Measurements from ENCODE around the gene TMEM235. TPM values are rescaled to one million over a fixed set of nuclear protein-coding genes. Genes with fewer than 3 reads are reported as not detected.

The TMEM235 gene
- total RNA-seq, 2 donors from 2014 or later = not detected

GRCh38 chr17:78237401-78238012 lies 6.1 kb downstream of the TMEM235 start:
- peaks cover 9% of the 10 kb centered on the region for H3K27me3 Mint-ChIP-seq
- H3K27ac Mint-ChIP-seq = no peak overlapping the region
- DNase-seq (no peak), ATAC-seq (no peak)
- peaks cover 9% of the 10 kb centered on the region for H3K4me1 Mint-ChIP-seq
- H3K36me3 Mint-ChIP-seq (ENCODE audit: low read depth) = peaks cover 3% of the 10 kb centered on the region
- no peaks in the 10 kb centered on the region for H3K9me3 ChIP-seq (ENCODE audit: control insufficient read depth, low read length, poor library complexity, severe bottlenecking)
- no peak overlapping the region for H3K4me3 Mint-ChIP-seq

- ATAC-seq = no peak
- no peaks in the 10 kb centered on the region for H3K27me3 Mint-ChIP-seq
- H3K4me1 Mint-ChIP-seq = peaks cover 5% of the 10 kb centered on the region
- H3K9me3 ChIP-seq (ENCODE audit: control insufficient read depth, low read length, poor library complexity, severe bottlenecking) = no peaks in the 10 kb centered on the region
- no peak overlapping the region for H3K4me3 Mint-ChIP-seq
- no peaks in the 10 kb centered on the region for H3K36me3 Mint-ChIP-seq (ENCODE audit: low read depth)
- H3K27ac Mint-ChIP-seq = no peak overlapping the region
- no peak for DNase-seq
Measured at GRCh38 chr17:78238823-78239488, 7.5 kb downstream of the TMEM235 start.

- DNase-seq (no peak), ATAC-seq (no peak)
- H3K36me3 Mint-ChIP-seq (ENCODE audit: low read depth) = no peaks in the 10 kb centered on the region
- no peak overlapping the region for H3K4me3 Mint-ChIP-seq
- H3K9me3 ChIP-seq (ENCODE audit: control insufficient read depth, low read length, poor library complexity, severe bottlenecking) = no peaks in the 10 kb centered on the region
- H3K27ac Mint-ChIP-seq = no peak overlapping the region
- peaks cover 5% of the 10 kb centered on the region for H3K4me1 Mint-ChIP-seq
- H3K27me3 Mint-ChIP-seq = no peaks in the 10 kb centered on the region
Measured at GRCh38 chr17:78239489-78239931, 8.1 kb downstream of the TMEM235 start.

GRCh38 chr17:78240012-78240655 lies 8.7 kb downstream of the TMEM235 start:
- Mint-ChIP-seq H3K4me1 (peaks cover 3% of the 10 kb centered on the region), H3K4me3 (no peak overlapping the region), H3K36me3 (ENCODE audit: low read depth) (no peaks in the 10 kb centered on the region), H3K27me3 (no peaks in the 10 kb centered on the region), H3K27ac (no peak overlapping the region)
- no peaks in the 10 kb centered on the region for H3K9me3 ChIP-seq (ENCODE audit: control insufficient read depth, low read length, poor library complexity, severe bottlenecking)
- no peak for ATAC-seq
- DNase-seq = no peak

GRCh38 chr17:78240839-78241238 lies 9.4 kb downstream of the TMEM235 start:
- no peak for DNase-seq
- no peak overlapping the region for H3K27ac Mint-ChIP-seq
- no peaks in the 10 kb centered on the region for H3K9me3 ChIP-seq (ENCODE audit: control insufficient read depth, low read length, poor library complexity, severe bottlenecking)
- H3K36me3 Mint-ChIP-seq (ENCODE audit: low read depth) = no peaks in the 10 kb centered on the region
- no peak overlapping the region for H3K4me3 Mint-ChIP-seq
- ATAC-seq = no peak
- H3K27me3 Mint-ChIP-seq = no peaks in the 10 kb centered on the region
- H3K4me1 Mint-ChIP-seq = peaks cover 3% of the 10 kb centered on the region

- Mint-ChIP-seq H3K36me3 (ENCODE audit: low read depth) (no peaks in the 10 kb centered on the region), H3K4me1 (peaks cover 3% of the 10 kb centered on the region), H3K4me3 (peak overlapping the region; percentile 36), H3K27me3 (no peaks in the 10 kb centered on the region), H3K27ac (no peak overlapping the region)
- DNase-seq (no peak), ATAC-seq (no peak)
- no peaks in the 10 kb centered on the region for H3K9me3 ChIP-seq (ENCODE audit: control insufficient read depth, low read length, poor library complexity, severe bottlenecking)
Measured at GRCh38 chr17:78241277-78242023, 10.0 kb downstream of the TMEM235 start.

- H3K27me3 Mint-ChIP-seq = peaks cover 3% of the 10 kb centered on the region
- DNase-seq = no peak
- no peaks in the 10 kb centered on the region for H3K9me3 ChIP-seq (ENCODE audit: control insufficient read depth, low read length, poor library complexity, severe bottlenecking)
- ATAC-seq = peak; percentile 57
- no peaks in the 10 kb centered on the region for H3K36me3 Mint-ChIP-seq (ENCODE audit: low read depth)
- no peak overlapping the region for H3K27ac Mint-ChIP-seq
- H3K4me1 Mint-ChIP-seq = peaks cover 3% of the 10 kb centered on the region
- H3K4me3 Mint-ChIP-seq = no peak overlapping the region
Measured at GRCh38 chr17:78242024-78242742, 10.8 kb downstream of the TMEM235 start.

- peaks cover 5% of the 10 kb centered on the region for H3K27me3 Mint-ChIP-seq
- H3K4me3 Mint-ChIP-seq = no peak overlapping the region
- no peak for DNase-seq
- H3K4me1 Mint-ChIP-seq = peaks cover 14% of the 10 kb centered on the region
- ATAC-seq = no peak
- H3K27ac Mint-ChIP-seq = no peak overlapping the region
- peaks cover 2% of the 10 kb centered on the region for H3K36me3 Mint-ChIP-seq (ENCODE audit: low read depth)
- H3K9me3 ChIP-seq (ENCODE audit: control insufficient read depth, low read length, poor library complexity, severe bottlenecking) = no peaks in the 10 kb centered on the region
Measured at GRCh38 chr17:78247304-78247703, 15.9 kb downstream of the TMEM235 start.

- no peaks in the 10 kb centered on the region for H3K9me3 ChIP-seq (ENCODE audit: control insufficient read depth, low read length, poor library complexity, severe bottlenecking)
- Mint-ChIP-seq H3K27ac (no peak overlapping the region), H3K4me1 (peaks cover 24% of the 10 kb centered on the region), H3K36me3 (ENCODE audit: low read depth) (peaks cover 2% of the 10 kb centered on the region), H3K4me3 (no peak overlapping the region), H3K27me3 (peaks cover 5% of the 10 kb centered on the region)
- DNase-seq (no peak), ATAC-seq (no peak)
Measured at GRCh38 chr17:78248051-78248914, 16.9 kb downstream of the TMEM235 start.

GRCh38 chr17:78249074-78249817 lies 17.8 kb downstream of the TMEM235 start:
- Mint-ChIP-seq H3K4me3 (peak overlapping the region; percentile 59), H3K27me3 (peaks cover 5% of the 10 kb centered on the region), H3K27ac (no peak overlapping the region), H3K36me3 (ENCODE audit: low read depth) (peaks cover 2% of the 10 kb centered on the region), H3K4me1 (peaks cover 25% of the 10 kb centered on the region)
- no peak for ATAC-seq
- DNase-seq = no peak
- no peaks in the 10 kb centered on the region for H3K9me3 ChIP-seq (ENCODE audit: control insufficient read depth, low read length, poor library complexity, severe bottlenecking)

GRCh38 chr17:78249818-78250806 lies 18.7 kb downstream of the TMEM235 start:
- DNase-seq = no peak
- peaks cover 2% of the 10 kb centered on the region for H3K36me3 Mint-ChIP-seq (ENCODE audit: low read depth)
- no peak for ATAC-seq
- no peaks in the 10 kb centered on the region for H3K9me3 ChIP-seq (ENCODE audit: control insufficient read depth, low read length, poor library complexity, severe bottlenecking)
- H3K27ac Mint-ChIP-seq = no peak overlapping the region
- H3K4me3 Mint-ChIP-seq = peak overlapping the region; percentile 59
- peaks cover 27% of the 10 kb centered on the region for H3K4me1 Mint-ChIP-seq
- H3K27me3 Mint-ChIP-seq = peaks cover 5% of the 10 kb centered on the region

Measured in T-helper 17 cell (primary cell).